DOHH2 (cell line): Measurements from ENCODE around the gene MICAL3.

Experiments
- EZH2phosphoT487 ChIP-seq: fragments of 200-600 bp; sonication (generic); IDR thresholded peaks from 2 replicates; pipeline ENCODE4 v1.6.1; 2017; ENCODE audit warnings: borderline replicate concordance, mild to moderate bottlenecking, antibody characterized with exemption, low read length, moderate library complexity, mixed read lengths
- TF ChIP-seq, protein P1 (sequence below): fragments of 200-600 bp; sonication (generic); IDR thresholded peaks from one replicate; pipeline ENCODE4 v1.5.1; 2014; ENCODE audit warnings: antibody characterized with exemption, mild to moderate bottlenecking, low read depth, low read length; ENCODE audit not compliant: poor library complexity, severe bottlenecking

DNA sequence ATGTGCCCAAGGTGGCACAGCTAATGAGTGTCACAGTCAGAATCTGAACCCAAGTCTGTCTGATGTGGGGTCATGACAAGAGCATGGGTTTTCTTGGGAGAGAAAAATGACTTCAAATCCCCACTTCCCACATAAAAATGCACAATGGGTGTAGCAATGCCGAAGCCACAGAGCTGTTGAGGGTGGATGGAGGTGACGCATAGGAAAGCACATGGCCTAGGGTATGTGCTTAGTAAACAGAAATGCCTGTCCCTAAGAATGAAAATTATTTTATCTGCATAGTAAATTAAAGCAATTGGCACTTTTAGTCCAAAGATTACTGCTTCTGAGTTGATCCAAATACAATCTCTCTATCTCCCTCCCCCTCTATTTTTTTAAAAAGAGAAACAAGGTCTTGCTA lies 10.9 kb downstream of the MICAL3 start:
- TF ChIP-seq, protein P1, sequence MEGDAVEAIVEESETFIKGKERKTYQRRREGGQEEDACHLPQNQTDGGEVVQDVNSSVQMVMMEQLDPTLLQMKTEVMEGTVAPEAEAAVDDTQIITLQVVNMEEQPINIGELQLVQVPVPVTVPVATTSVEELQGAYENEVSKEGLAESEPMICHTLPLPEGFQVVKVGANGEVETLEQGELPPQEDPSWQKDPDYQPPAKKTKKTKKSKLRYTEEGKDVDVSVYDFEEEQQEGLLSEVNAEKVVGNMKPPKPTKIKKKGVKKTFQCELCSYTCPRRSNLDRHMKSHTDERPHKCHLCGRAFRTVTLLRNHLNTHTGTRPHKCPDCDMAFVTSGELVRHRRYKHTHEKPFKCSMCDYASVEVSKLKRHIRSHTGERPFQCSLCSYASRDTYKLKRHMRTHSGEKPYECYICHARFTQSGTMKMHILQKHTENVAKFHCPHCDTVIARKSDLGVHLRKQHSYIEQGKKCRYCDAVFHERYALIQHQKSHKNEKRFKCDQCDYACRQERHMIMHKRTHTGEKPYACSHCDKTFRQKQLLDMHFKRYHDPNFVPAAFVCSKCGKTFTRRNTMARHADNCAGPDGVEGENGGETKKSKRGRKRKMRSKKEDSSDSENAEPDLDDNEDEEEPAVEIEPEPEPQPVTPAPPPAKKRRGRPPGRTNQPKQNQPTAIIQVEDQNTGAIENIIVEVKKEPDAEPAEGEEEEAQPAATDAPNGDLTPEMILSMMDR: no peak
- no peak for TF ChIP-seq EZH2phosphoT487
